NCI-H526 treated with DMSO at 0.1 percent for 48 hours (cell line): ENCODE data around the gene PXMP4.

Source experiments
- DNase-seq: peaks from one replicate; lab custom pipeline; 2025; lab: John Stamatoyannopoulos, UW

Gene PXMP4

DNA sequence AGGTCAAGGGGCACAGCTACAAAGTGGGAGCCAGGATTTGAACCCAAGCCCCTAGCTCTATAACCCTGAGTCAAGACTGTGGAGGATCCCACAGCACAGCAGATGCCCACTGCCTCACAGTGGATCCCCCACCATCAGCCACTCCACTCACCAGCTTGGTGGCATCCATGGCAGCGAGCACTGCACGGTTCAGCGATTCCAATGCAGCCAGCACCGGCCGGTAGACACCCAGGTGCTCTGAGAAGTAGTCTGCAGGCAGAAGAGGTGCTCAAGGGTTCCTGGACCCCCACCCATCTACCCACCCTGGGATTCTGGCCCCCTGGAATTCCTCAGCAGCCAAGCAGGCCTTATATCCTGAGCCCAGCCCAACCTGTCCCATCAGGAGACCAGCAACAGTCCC, 50.9 kb downstream of the PXMP4 start:
- no peak for DNase-seq

DNA sequence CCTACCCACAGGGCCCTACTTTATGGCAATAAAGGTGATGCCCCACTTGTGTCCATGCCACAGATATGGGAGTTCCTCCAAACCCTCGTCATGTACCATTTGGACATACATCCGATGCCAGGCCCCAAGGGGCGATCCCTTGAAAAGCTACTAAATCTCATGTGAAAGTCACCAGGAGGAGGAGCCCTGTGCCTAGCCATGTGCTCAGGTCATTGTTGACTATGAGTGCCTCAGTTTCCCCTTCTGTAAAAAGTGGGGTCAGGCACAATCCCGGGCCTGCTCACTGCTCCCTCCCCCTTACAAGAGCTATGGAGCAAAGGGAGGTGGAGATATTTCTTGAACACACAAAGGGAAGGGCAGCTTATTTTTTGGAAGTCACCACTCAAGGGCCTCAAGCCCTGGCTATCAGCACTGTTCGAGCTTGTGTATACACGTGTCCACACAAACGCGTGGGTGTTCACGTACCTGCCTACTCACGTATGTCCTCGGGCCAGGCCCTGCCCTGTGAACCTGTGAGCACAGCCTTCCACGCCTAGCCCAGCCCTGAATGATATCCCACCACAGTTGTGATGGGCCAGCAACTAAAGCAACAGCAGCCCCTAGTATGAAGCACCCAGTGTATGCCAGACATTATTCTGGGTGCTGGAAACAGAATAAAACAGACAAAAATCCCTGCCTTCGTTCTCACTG, 51.5 kb downstream of the PXMP4 start:
- no peak for DNase-seq

DNA sequence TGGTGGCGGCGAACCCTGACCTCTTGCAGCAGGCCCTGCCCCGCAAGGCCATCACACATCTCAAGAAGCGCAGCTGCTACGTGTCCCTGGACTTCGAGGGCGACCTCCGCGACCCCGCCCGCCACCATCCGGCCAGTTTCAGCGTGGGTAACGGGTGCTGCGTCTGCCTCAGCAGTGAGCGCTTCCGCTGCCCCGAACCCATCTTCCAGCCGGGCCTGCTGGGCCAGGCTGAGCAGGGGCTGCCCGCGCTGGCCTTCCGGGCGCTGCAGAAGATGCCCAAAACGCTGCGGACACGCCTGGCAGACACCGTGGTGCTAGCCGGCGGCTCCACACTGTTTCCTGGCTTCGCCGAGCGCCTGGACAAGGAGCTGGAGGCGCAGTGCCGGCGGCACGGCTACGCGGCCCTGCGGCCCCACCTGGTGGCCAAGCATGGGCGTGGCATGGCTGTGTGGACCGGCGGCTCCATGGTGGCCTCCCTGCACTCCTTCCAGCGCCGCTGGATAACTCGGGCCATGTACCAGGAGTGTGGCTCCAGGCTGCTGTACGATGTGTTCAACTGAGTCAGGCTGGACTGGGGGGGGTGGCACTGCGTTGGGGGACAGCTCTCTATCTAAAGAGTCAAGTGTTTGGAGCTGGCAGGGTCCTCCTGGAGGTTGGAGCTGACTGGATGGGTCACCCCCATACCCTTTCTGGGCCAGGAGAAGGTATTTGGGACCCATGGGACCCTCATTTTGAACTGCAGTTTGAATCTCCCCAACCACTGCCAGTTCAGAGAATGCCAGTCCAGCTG, 52.2 kb downstream of the PXMP4 start:
- peak; percentile 25 for DNase-seq

DNA sequence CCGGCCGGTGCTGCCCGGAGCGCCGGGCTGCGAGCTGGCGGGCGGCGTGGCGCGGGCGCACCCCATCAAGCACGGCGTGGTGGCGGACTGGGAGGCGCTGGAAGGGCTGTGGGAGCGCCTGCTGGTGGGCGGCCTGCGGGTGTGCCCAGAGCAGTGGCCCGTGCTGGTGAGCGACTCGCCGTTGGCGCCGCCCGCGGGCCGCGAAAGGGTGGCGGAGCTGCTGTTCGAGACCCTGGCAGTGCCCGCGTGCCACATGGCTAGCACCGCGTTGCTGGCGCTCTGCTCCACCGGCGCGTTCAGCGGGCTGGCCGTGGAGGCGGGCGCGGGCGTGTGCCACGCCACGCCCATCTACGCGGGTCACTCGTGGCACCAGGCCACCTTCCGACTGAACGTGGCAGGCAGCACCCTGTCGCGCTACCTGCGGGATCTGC, 52.9 kb downstream of the PXMP4 start:
- DNase-seq, result no peak

DNA sequence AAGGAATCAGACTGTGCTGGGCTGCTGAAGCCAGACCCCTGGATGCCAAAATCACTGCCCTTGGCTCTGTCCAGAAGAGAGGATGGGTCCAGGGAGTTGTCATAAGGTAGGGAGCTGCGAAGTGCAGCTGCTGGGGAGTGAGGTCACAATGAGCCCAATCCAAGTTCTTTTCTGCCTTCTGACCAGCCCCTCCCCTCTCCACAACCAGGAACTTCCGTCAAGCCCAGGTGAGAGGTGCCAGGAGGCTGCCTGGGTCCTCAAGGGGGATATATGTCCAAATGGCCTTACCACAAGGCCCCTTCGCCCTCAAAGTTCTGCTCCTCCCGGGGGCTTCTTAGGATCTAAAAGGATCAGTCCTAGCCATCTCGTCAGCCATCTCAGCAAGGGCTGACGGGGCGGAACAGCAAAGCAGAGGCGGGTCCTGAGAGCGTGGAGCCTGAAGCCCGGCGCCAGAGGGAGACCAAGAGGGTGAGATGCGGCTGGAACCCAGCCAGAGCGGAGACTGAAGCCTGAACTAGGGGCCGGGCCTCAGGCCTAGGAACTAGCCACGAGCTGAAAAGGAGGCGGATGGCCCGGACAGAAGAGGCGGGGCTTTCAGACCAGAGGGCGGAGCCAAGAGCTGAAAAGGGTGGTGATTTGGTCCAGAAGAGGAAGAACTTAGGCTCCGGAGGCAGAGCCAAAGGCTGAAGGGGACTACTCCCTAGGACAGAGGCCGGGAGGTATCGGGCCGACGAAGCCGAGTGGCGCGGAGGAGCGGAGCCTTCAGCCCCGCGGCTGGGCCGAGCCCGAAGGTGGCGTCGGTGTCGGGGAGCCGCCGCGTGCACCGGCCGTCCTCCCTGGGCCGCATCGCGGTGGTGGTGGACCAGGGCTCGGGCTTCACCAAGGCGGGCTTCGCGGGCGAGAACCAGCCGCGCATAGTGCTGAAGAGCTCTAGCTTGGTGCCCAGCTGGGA, 53.5 kb downstream of the PXMP4 start, which contains the start of gene ACTL10:
Gene ACTL10, plus strand, starts transcription at position 651 of the 952 bp plus-strand sequence. CDS start 555 bp downstream, outside the sequence.
- DNase-seq, result peak; percentile 79

DNA sequence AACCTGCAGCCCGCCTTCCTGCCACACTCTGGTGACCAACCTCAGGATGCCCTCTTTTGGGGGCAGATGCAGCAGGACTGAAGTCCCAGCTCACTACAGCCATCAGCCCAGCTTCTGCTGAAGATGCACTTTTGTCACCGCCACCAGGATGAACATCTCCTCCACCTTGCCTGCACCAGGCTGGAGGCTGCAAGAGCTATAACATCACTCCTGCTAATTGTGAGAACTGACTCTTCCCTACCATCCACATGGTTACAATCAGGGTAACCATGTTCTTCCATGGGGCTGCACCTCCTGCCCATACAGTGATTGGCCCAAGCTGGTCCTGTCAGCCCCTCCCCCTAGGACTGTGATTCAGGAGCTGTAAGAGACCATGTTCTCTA, 55.4 kb downstream of the PXMP4 start:
- DNase-seq, result no peak

DNA sequence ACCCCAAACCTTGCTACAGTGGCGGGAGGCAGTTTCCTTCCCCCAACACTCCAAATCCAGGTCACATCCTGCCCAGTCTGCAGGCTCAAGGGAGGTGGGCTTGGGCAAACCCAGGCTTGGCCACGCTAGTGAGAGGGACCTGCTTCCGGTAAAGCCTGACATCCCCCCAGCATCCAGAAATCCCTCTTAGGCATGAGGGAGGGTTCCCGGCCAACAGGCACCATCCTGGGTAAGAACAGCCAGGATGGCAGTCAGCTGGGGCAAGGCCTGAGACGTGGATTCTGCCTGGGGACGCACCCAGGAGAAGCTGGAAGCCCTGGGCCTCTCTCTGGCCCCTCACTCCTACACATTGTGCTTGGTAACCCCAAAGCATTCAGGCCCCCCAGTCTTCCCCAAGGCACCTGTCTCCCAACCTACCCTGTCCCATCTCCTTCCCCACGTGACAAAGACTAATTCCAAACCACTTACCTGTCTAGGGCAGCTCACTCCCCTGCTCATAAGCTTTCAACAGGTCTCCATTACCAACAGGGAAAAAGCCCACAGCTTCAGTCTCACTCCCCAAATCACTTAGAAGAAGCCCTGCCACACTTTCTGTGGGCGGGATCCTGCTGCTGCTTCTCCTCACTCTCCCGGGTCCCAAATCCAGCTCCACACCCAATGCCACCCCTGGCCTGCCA, 55.9 kb downstream of the PXMP4 start:
- no peak for DNase-seq

DNA sequence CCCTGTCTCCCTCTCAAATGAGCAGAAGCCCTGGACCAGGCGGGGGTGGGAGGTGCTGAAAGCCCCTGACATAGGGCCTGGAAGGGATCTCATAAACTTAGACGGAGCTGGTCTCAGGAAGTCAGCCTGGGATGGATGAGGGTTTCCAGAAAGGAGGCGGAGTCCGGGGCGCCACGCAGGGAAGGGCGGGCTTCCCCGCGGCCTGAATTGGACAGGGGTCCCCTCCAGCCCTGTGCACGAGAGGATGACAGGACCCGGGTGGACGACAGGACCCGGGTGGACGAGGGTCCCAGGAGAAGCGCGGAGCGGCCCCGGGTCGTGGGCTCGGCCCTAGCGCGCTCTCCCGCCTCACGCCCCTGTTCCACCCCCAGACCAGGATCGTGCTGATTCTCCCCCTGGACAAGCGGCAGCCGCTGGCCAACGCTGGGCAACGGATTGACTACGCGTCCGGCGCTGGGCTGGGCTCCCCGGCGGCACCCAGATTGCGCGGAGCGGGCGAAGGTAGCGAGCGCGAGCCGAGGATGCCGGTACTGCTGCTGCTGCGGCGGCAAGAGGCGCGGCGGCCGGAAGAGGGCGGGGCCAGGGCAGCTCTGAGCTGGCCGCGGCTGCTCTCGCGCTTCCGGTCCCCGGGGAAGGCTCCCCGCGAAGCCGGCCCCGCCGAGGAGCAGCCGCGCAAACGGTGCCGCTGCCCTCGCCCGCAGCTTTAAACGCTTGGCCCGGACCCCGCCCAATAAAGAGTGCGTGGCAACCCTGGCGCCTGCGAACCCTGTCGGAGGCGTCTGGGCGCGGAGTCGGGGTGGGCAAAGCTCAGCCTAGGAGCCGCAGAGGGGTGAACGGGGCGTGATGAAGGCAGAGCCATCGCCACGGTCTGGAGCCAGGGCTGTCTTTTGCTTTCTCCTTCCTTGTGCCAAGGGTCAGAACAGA, 56.7 kb downstream of the PXMP4 start:
- peak; percentile 84 for DNase-seq

DNA sequence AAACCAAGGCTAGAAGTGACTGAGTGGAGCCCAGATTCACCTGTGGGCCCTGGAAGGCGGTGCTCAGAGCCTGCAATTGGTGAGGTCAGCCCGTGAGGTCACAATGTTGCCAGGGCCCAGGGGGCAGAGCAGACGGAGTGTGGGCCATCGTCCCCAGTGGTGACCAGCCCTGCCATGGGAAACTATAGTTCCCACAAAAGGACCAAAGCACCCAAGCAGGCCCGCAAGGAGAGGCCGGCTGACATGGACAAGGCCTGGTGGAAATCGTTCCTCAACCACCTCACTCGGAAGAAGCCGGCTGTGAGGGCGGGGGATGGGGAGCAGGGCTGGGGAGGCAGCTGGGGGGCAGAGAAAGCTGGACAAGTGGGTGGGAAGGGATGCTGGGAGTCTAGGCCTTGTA, 57.9 kb downstream of the PXMP4 start, which contains the start of gene C20orf144:
Gene C20orf144, plus strand, starts transcription at position 156 of the 400 bp plus-strand sequence. Its CDS starts 19 bp downstream, at position 175.
- no peak for DNase-seq

DNA sequence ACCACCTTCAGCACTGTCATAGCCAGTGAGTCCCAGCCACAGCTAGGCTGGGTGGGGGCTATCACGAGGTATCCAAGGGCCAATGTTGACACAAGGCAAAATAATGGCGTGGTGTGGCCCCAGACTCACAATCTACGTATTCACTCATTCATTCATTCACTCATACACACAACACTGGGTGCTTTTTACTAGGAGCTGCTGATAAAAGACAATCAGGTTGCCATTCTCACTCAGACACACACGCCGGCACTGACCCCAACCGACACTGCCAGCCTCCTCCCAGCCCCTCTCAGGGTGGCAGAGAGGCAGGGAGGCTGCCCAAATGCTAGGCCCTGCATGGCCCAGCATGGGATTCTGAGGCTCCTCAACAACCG, 59.4 kb downstream of the PXMP4 start:
- DNase-seq, result no peak

DNA sequence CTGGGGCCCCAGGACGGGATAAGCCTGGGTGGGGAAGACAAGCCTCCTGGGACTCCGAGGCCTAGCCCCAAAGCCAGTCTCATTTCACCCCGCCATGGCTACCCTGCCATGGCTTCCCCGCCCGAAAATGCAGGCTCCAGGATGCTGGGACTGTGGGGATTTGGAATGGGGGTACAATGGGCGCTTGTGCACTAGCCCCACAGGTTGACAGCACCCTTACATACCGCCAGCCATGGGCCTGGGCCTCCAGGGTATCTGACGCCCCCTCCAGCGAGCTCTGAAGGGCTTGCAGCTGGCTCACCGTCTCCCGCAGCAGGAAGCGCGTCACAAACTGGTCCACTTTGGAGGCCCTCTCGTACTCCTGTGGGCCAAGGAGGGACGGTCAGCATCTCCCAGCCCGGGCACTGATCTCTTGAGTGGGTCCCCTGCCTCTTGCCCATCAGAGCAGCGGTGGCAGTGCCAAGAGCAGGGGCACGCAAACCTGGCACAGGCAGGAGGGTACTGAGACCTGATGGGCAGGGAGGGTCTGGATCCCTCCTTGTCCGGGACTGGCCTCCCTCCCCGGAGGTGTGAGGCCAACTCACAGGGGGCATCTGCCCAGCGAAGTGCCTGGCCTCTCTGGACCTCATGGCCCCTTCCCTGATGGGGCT, 60.0 kb downstream of the PXMP4 start:
- DNase-seq, result no peak

DNA sequence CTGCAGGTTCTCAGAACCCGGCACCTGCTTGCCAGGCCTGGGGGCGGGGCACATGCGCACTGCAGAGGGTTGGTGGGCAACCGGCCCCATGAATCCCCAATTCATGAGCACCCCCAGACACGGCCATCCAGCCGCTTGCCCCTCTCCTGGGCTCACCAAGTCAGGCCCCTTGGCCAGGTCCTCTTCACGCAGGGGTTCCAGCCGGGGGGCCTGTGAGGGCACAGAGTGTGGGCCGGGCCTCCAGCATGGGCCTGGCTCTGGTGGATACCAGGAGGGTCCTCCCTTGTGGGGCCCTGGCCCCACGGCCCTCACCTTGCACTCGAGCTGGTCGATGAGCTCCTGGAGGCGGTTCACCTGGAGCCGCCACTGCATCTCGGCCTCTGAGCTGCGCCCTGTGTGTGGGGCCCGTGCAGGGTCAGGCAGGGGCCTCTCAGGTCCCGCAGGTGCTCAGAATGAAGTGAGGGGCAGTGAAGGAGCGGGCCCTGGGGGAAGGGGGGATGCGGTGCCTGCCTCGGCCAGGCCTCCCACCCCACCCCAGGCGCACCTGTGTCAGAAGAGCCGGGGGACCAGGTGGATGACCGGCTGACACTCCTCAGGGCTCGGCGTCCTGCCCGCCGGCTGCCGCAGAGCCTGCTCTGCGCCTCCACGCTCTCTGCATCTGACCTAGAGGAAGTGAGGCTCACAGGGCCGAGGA, 60.6 kb downstream of the PXMP4 start:
- DNase-seq, result no peak

DNA sequence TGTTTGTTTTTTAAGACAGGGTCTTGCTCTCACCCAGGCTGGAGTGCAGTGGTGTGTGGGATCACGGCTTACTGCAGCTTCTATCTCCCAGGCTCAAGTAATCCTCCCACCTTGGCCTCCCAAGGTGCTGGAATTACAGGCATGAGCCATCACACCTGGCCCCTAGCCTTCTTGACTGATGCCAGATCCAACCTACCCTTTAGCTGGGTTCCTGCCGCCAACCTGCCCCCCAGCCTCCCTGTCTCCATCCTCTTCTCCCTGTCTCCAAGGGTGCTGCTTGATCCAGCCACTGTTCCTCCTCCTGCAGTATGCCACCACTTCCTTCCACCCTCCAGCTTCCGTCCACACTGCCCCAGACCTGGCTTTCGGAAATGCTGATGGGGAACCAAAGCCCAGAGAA, 61.2 kb downstream of the PXMP4 start:
- no peak for DNase-seq

DNA sequence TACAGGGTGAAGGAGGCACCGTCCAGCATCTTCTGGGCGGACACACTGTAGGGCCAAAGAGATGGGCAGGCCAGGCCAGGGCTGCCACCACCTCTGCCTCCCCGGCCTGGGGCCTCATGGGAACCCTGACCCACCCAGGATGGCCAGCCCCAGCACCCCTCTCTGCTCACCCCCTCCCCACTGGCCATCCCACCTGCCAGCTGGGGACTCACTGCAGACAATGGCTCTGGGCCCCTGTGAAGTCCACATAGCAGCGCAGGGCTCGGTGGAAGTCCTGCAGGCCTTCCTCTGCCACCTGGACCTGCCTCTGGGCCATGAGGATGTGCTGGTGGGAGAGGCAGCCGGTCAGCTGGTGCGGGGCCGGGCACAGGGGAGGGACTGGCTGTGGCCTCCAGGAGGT, 61.6 kb downstream of the PXMP4 start:
- no peak for DNase-seq

DNA sequence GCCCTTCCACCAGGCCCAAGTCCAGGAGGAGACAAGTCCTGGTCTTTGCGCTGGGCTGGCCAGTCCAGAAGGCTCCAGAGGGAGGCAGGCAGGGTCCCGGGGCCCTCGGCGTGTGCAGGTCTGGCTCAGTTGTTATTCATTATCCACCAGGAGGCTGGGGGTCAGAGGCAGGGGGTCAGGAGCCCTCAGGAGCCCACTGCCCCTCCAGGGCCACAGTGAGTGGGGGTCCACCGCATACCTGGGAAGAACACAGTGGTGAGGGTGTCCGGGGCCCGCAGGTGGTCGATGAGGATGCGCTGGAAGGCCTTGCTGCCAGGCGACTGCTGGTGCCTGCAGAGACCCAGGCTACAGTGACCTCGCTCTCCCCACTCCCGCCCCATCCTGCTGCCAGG, 62.4 kb downstream of the PXMP4 start:
- no peak for DNase-seq

DNA sequence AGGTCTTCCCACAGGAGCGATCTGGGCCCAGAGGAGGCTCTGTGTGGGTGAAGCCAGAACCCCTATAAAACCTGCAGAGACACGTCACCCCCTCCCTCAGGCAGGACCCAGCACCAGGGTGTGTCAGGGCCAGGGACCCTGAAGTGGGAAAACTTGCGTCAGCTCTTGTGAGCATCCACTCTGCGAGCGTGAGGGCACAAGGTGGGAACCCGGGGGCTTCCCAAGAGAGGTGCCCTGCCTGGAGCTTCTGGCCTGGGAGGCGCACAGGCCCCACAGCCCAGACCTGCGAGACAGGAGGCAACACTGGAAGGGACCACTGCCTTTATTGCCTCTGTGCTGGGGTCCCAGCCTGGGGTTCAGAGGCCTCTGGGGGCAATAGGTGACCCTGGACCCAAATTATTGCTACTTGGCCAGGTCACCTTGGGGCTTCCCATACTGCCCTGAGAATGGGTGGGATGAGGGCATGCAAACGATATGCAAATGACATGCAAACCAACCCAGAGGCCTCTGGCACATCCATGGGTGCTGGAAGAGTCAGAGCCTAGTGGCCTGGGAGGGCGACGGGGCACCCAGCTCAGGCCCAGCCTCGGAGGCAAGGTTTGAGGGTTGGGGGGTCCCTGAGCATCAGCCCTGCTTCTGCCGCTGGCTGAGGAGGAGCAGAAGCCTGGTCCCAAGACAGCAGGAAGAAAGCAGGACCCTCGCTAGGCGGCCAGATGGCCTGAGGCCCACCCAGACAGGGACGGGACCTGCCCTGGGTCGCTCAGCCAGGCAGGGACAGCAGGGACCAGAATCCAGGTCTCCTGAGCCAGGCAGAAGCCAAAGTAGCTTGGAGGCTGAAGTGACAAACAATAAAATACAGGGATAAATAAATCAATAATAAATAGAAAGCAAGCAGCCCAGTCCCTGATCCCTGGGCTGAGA, 63.1 kb downstream of the PXMP4 start:
- DNase-seq, result peak; percentile 73

DNA sequence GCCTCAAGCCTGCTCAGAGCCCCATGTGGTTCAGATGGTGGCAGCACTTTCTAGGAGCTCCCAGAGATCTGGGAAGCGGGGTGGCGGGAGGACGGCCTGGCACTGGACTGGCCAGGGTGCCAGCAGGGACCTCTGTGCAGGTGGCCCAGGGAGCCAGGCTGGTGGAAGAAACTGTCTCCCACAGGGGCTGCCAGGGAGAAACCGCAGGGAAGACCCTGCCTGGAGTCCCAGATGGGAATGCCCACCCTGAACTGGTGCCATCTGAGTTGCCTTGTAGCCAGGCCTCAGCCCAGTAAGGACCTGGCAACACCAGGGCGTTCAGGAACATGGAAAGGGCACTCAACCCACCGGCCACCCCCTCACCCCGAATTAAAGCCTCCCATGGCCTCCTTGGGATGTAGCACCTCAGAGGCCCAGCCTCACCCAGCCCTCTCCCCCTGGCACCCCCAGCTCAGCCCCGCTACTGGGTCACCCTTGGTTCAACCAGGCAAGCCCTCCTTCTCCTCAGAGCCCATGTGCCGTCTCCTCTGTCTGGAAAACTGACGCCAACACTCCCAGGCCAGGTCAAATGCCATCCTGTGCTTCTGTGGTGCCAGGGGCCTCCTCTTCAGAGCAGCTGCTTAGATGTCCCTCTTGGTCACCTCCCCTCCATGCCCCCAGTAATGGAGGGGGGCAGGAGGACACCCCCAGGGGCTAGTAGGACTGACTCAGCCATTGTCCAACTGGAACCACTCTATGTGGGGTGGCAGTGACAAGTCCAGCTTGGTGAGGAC, 63.9 kb downstream of the PXMP4 start:
- no peak for DNase-seq

DNA sequence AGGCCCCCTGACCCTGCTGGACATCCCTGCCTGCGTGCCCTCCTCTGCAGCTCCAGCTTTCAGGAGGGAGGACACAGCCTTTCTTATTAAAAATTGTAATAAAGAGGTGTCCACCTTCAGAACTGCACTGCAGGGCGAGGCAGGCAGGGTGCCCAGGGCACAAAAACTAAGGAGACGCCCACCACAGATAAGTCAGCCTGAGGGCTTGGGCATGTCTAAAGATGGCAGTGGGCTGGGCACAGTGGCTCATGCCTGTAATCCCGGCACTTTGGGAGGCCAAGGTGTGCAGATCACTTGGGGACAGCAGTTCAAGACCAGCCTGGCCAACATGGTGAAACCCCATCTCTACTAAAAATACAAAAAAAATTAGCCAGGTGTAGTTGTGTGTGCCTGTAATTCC, 64.9 kb downstream of the PXMP4 start:
- DNase-seq, result no peak
